ENCODE results near the gene UTRN. TPM values are rescaled to one million over a fixed set of nuclear protein-coding genes. Genes with fewer than 3 reads are reported as not detected.

UTRN gene
- total RNA-seq, 1 donor from 2014 or later: 133 TPM

DNA sequence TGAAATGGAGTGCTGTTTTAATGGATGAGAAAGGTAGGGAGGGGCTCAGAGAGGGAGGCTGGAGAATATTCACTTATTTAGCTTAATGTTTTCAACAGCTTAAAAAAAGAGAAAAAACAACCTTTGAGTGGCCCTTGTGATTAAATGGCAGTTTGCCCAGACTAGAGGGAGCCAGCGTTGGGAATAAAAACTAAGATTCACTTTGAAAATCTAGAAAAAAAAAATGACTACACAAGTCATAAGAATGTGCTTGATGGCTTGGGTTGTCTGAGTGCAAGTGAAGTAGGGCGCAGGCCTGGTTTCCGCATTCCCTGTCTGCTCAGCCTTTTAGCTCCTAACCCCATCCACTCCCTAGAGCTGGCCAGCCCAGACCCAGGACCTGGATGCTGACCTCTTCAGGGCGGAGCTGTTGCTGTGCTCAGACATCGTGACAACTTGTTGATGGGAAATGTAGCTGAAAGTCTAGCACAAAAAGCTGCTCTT lies 28.9 kb downstream of the UTRN start:
- no peaks in the 10 kb centered on the region for H3K9me3 Mint-ChIP-seq (ENCODE audit: low read depth)
- H3K27me3 Mint-ChIP-seq (ENCODE audit: low read depth): no peaks in the 10 kb centered on the region
- peaks cover 12% of the 10 kb centered on the region for H3K36me3 Mint-ChIP-seq (ENCODE audit: low read depth)
- DNase-seq (ENCODE audit: low spot score): no peak
- H3K4me3 Mint-ChIP-seq (ENCODE audit: unreplicated experiment): no peak overlapping the region
- peaks cover 57% of the 10 kb centered on the region for H3K4me1 Mint-ChIP-seq (ENCODE audit: low read depth)
- TF ChIP-seq, protein P1, sequence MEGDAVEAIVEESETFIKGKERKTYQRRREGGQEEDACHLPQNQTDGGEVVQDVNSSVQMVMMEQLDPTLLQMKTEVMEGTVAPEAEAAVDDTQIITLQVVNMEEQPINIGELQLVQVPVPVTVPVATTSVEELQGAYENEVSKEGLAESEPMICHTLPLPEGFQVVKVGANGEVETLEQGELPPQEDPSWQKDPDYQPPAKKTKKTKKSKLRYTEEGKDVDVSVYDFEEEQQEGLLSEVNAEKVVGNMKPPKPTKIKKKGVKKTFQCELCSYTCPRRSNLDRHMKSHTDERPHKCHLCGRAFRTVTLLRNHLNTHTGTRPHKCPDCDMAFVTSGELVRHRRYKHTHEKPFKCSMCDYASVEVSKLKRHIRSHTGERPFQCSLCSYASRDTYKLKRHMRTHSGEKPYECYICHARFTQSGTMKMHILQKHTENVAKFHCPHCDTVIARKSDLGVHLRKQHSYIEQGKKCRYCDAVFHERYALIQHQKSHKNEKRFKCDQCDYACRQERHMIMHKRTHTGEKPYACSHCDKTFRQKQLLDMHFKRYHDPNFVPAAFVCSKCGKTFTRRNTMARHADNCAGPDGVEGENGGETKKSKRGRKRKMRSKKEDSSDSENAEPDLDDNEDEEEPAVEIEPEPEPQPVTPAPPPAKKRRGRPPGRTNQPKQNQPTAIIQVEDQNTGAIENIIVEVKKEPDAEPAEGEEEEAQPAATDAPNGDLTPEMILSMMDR (IDR thresholded peaks at IDR 0.05): peak; percentile 47
- H3K27ac Mint-ChIP-seq (ENCODE audit: unreplicated experiment): peak overlapping the region; percentile 85

DNA sequence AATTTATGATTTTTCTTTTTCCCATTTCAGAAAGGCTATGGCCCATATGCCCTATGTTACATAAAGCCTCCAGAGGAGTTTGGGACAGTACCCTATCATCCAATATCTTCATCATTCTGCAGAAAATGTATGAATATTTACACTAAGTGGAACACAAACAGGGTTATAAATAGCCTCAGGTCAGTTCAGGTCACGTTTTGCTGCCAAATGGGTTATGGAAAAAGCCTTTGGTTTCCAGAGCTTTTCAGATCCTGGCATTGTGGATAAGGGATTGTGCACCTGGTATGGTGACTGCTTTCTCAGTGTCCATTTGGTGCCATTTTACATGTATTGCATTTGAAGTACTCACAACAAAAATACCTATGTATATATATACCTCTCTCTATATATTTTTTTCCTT lies 29.4 kb downstream of the UTRN start:
- H3K4me3 Mint-ChIP-seq (ENCODE audit: unreplicated experiment): no peak overlapping the region
- H3K36me3 Mint-ChIP-seq (ENCODE audit: low read depth): peaks cover 7% of the 10 kb centered on the region
- TF ChIP-seq, protein P1 (IDR thresholded peaks at IDR 0.05): no peak
- DNase-seq (ENCODE audit: low spot score): no peak
- peaks cover 63% of the 10 kb centered on the region for H3K4me1 Mint-ChIP-seq (ENCODE audit: low read depth)
- H3K27ac Mint-ChIP-seq (ENCODE audit: unreplicated experiment): peak overlapping the region; percentile 85
- no peaks in the 10 kb centered on the region for H3K27me3 Mint-ChIP-seq (ENCODE audit: low read depth)
- H3K9me3 Mint-ChIP-seq (ENCODE audit: low read depth): no peaks in the 10 kb centered on the region

DNA sequence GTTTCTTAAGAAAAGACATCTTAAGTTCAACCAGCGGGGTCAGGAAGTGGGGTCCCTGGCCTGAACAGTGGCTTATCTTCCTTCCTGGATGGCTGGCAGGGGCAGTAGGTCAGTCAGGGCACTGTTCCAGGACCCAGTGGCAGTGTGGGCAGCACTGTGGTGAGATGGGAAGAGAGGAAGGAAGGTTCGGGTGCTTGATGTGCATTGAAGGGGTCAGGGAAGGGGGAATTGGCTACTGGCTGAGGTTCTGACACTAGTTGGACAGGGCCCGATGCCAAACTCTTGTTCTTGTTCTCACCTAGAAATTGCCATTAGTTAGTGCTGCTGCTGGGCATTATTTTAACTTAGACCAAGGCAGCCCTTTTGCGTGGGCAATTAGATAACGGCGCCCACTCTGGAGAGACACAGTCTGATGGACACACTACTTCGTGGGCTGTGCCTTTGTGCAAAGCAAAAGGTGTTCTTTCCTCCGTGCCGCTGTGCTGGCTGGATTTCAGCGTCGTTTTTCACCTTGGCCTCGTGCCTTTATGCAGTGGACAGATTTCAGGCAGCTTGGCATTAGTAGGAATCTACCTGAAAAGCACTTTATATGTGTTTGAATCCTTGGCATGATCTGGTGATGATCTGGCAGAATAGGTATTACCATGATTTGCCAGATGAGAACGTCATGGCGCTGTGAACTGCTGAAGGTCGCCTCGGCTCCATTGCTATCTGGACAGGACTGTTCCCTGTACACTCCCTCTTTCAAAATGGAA lies 30.3 kb downstream of the UTRN start:
- Mint-ChIP-seq H3K27me3 (ENCODE audit: low read depth) (no peaks in the 10 kb centered on the region), H3K4me1 (ENCODE audit: low read depth) (peaks cover 64% of the 10 kb centered on the region), H3K36me3 (ENCODE audit: low read depth) (peaks cover 3% of the 10 kb centered on the region), H3K27ac (ENCODE audit: unreplicated experiment) (peak overlapping the region; percentile 57), H3K9me3 (ENCODE audit: low read depth) (no peaks in the 10 kb centered on the region), H3K4me3 (ENCODE audit: unreplicated experiment) (no peak overlapping the region)
- no peak for DNase-seq (ENCODE audit: low spot score)
- TF ChIP-seq, protein P1 (IDR thresholded peaks at IDR 0.05): no peak

DNA sequence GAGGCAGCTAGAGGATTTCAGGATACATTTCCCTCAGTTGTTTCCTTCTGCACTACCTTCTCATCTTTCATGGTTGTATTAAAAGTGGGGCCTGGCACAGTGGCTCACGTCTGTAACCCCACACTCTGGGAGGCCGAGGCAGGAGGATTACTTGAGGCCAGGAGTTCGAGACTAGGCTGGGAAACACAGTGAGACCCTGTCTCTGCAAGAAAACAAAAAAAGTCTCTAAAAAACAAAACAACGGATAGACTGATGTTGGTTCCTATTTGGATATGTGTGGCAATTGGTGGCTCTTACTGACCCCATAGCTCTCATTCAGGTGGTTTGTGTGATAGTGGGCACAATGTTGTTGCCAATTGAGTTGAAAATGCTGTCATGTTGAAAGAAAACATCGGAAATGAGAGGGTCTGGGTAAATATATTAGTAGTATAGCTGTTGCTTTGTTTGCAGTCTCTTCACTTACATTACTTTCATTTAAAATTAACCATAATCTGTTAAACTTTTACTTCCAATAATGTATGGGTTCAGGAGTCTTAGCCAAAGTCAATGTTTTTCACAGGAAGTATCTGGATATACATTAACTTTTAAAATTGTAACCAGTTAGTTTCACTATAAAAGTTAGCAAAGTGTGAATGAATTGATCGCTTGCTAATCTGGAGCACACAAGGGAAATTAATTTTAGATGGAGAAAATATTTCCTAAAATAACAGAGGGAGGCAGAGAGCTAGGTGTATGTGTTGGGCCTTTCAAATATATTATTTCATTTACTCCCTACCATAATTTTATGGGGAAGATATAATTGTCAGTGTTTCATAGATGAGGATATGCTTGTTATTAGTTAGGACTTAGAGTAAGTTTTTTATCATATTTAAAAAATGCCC lies 31.1 kb downstream of the UTRN start:
- H3K4me1 Mint-ChIP-seq (ENCODE audit: low read depth): peaks cover 68% of the 10 kb centered on the region
- H3K4me3 Mint-ChIP-seq (ENCODE audit: unreplicated experiment): no peak overlapping the region
- H3K36me3 Mint-ChIP-seq (ENCODE audit: low read depth): no peaks in the 10 kb centered on the region
- TF ChIP-seq, protein P1 (IDR thresholded peaks at IDR 0.05): no peak
- no peak for DNase-seq (ENCODE audit: low spot score)
- H3K27ac Mint-ChIP-seq (ENCODE audit: unreplicated experiment): peak overlapping the region; percentile 57
- no peaks in the 10 kb centered on the region for H3K27me3 Mint-ChIP-seq (ENCODE audit: low read depth)
- H3K9me3 Mint-ChIP-seq (ENCODE audit: low read depth): no peaks in the 10 kb centered on the region

DNA sequence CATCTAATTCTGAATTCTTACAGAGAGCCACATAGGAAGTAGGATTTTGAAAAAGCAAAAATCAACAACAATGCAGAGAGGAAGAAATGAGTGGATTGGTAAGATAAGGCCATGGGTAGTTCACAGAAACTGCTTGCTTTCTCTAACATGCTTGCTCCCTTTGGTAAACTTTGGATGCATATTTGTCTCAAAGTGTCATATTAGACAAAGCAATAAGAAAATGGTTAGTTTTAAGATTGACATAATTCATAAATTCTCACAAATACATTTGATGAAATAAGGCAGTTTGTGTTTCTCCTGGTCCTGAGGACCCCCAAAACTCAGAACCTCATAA lies 31.7 kb downstream of the UTRN start:
- no peaks in the 10 kb centered on the region for H3K27me3 Mint-ChIP-seq (ENCODE audit: low read depth)
- H3K4me1 Mint-ChIP-seq (ENCODE audit: low read depth): peaks cover 70% of the 10 kb centered on the region
- no peaks in the 10 kb centered on the region for H3K36me3 Mint-ChIP-seq (ENCODE audit: low read depth)
- TF ChIP-seq, protein P1 (IDR thresholded peaks at IDR 0.05): no peak
- no peak for DNase-seq (ENCODE audit: low spot score)
- H3K4me3 Mint-ChIP-seq (ENCODE audit: unreplicated experiment): no peak overlapping the region
- H3K9me3 Mint-ChIP-seq (ENCODE audit: low read depth): no peaks in the 10 kb centered on the region
- peak overlapping the region; percentile 32 for H3K27ac Mint-ChIP-seq (ENCODE audit: unreplicated experiment)

All from chondrocyte (in vitro differentiated cells).